GM19372 (cell line): ENCODE results near the gene RFX2.

Experiments
- ATAC-seq: cut with Tn5 transposase; IDR thresholded peaks from one replicate; pipeline ENCODE4 v1.9.1; 2021; ENCODE audit warnings: mild to moderate bottlenecking, low read depth, moderate library complexity; ENCODE audit not compliant: unreplicated experiment

Gene RFX2

GRCh38 chr19:6105444-6105843, 4.9 kb downstream of the RFX2 start:
- ATAC-seq, result no peak

DNA sequence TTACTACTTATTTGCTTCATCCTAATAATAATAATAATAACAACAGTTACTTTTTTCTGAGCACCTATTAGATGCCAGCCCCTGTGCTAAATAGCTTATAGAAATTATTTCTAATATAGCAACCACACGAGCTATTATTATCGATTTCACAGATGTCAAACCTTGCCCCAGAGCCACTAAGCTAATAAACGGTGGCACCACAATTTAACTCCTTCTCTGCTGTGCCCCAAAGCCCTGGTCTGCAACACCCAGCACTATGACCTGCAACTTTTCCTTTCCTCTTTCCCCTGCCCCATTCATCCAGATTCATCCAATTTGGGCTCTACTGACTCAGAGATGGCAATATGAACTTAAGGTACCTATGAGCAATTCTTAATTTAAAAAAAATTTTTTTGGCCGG, 6.4 kb downstream of the RFX2 start:
- no peak for ATAC-seq

DNA sequence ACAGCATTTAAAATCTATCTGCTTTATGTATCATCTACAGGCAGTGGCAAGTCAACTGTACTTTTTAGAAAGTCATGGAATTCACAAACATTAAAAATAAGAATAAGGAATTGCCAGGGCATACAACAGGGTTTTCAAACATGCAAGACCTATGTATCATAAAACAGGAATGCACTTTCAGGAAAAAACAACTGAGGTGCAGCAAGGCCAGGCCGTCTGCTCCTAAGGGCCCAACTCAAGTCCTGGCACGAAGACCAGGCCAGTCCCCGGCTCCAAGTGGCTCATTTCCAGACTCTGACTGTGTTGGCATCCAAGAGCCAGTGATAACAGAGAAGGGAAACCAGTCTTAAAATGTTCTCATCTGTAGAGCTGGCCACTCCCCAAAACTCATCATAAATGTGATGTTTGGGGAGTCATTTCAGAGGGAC, 7.1 kb downstream of the RFX2 start:
- ATAC-seq, result no peak

- ATAC-seq, result no peak
These were observed 8.3 kb downstream of the RFX2 start for GRCh38 chr19:6101991-6102390.

DNA sequence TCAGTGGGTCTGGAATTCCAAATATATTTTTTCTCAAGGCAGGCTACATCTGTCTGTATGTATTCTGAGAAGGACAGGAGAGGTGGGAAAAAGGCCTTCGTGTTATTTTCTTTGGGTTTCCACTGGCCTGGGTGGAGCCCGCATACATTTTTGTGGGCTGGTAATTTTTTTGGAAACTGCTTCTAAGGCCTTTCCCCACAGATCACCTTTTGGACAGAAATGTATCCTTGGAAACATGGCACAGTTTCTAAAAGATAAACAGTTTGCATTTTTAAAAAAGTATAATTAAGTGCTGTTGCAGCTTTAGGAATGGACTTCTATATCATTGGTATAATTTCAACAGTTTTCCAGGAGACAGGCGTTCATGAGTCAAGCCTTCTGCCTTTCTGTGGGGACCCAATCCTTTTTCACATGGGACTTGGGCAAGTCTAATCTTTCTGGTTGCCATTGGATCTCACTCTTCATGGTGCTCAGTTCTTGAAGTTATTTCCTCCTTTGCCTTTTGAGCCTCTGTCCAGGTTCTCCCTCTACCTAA, 8.9 kb downstream of the RFX2 start:
- no peak for ATAC-seq

DNA sequence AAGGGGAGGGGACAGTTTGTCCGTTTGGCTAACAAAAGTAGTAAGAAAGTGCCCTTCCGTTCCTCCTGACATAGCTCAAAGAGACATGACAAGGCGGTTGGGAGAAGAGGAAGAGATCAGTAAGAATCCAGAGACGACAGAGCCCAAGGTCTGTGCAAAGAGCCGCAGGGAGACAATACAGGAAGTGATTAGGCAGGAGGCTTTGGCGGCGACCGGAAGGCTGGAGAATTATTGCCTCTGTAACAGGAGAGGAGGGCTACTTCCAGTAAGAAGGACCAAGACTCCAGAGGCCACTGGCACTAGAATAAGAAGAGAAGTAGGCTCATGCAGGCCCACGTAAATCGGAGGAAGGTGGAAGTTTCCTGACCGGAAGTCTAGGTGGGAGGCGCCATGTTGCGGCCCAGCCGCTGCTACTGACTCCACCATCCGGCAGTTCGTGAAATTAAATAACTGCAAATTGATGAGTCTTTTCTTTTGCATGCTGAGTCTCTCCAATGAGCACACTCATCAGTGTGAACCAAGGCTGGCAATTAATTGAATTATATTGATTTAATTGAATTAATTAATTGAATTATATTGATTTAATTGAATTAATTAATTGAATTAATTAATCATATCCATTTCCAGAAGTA, 9.9 kb downstream of the RFX2 start:
- no peak for ATAC-seq

GRCh38 chr19:6099599-6099998, 10.7 kb downstream of the RFX2 start:
- ATAC-seq, result no peak

DNA sequence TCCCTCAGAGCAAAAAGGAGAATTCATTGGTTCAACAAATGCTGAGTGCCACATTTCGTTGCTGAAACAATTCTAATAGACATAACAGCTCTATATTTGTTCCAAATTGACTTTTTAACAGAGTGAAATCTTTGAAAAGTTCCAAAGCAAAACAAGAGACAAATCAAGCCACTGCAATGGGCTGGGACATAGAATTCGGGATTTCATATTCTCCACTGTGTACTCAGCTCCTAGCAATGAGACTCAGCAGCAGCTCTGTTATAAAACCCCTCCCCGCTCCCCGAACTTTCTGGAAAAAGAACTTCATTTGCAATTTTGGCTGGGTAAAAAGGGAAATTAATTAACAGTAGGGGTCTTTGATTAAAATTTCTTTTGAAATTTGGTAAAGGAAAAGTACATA, 11.3 kb downstream of the RFX2 start:
- no peak for ATAC-seq

GRCh38 chr19:6098574-6098973, 11.7 kb downstream of the RFX2 start:
- ATAC-seq, result no peak

DNA sequence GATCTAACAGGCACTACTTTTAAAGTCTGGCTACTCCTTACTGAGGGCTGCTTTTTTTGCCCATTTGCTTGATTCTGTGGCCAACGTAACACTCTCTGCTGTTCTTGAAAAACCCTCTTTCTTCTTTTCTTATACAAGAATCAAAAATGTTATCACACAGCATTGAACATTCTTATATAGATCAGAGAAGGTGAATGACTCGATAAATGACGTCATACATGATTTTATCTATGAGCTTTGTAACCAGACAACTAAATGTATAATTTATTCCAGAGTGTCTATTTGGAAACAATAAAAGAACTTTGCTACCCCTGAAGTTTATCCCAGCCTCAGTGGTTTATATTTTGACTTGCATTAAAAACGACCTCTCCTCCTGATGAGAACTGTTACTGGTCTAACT, 12.4 kb downstream of the RFX2 start:
- ATAC-seq, result no peak

DNA sequence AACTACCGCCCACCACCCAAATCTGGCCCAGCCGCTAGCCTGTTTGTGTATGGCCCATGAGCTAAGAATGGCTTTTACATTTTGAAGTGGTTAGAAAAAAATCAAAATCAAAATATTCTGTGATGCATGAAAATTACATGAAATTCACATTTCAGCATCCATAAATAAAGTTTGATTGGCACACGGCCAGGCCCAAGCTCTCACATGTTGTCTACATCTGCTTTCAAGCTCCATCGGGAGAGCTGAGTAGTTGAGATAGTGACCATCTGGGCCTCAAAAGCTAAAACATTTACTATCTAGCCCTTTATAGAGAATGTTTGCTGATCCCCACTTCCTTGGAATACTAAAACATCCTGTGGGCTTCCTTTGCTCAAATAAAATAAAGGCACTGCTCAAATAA, 14.5 kb downstream of the RFX2 start:
- no peak for ATAC-seq

DNA sequence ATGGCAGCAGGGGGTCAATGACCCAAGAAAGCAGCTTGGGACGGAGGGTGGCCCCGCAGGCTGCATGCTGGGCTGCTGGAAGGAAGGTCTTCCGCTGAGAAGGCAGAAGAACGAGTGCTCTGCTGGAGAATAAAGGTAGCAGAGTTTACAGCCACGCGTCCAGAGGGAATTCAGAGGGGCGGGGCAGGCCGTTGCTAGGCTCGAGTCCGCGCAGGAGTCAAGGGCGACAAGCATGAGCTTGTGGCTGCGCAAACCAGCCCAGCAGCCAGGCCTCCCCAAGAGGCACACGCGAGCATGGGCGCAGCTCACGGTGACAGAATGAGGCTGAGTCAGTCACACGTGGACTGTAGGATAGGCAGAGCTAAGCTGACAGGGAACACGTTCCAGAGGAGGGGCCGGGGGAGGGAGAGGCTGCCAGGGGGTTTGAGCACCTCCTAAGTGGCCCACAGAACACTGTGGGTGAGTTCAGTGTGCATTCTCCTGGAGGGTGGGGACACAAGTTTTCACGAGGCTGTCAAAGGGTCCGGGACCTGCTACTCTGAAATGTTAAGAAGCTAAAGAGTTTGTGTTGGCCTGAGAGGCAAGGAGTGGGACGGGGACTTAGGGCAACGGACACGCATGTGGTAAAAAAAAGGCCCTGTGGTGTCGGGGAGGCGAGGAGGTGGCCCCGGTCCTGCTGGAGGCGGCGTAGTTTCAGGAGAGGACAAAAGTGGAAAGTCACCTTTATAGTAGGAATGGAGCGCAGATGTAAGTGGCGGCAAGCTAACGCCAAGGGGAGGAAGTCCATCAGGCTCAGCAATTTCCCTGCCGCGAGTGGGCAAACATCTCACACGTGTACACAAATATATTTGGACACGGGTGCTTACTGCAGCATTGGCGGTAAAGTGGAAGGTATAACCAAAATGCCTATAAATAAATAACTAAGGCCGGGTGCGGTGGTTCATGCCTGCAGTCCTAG, 17.7 kb downstream of the RFX2 start:
- ATAC-seq, result no peak

GRCh38 chr19:6091771-6092291, 18.5 kb downstream of the RFX2 start:
- ATAC-seq, result no peak

DNA sequence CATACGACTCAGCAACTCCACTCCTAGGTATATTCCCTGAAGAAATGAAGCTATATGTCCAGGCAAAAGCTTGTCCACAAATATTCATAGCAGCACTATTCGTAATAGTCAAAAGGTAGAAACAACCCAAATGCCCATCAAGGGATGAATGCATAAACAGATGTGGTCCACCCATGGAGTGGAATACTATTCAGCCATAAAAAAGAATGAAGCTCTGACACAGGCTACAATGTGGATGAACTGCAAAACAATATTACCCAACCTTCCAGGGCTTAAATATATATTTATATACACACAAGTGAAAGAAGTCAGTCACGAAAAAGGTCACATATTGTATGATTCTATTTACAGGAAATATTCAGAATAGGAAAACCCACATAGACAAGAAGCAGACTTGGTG, 19.7 kb downstream of the RFX2 start:
- no peak for ATAC-seq

GRCh38 chr19:6088602-6089049, 21.7 kb downstream of the RFX2 start:
- no peak for ATAC-seq

DNA sequence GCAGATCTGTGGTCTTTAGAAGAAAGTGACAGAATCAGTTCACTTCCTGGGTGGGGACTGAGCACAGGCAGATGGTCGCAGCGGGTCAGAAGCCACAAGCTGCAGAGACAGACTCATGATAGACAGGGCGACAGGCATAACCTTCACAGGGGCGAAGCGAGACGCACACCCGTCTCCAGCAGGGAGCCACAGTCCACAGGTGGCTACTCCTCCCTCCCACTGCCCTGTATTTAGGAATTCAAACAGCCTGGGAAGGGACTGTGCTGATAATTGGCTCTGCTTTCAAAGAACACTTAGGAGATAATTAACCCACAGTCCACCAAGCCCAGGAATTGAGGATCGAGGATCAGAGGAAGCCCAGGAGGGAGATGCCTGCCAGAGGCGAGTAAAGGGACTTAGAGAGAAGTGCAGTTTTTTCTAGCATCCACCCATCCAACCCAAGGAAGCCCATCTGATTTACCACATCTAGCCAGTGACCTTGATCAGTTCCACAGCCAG, 23.2 kb downstream of the RFX2 start:
- no peak for ATAC-seq

- ATAC-seq, result no peak
These were observed 24.1 kb downstream of the RFX2 start for GRCh38 chr19:6086068-6086788.

DNA sequence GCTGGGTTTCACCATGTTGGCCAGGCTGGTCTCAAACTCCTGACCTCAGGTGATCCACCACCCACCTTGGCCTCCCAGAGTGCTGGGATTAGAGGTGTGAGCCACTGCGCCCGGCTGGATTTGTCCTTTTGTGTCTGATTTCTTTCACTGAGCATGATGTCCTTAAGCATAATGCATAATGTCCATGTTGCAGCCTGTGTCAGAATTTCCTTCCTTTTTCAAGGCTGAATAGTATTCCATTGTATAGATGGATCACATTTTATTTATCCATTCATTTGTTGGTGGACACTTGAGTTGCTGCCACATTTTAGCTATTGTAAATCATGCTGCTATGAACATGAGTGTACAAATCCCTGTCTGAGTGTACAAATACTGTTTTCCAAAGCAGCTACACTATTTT, 25.5 kb downstream of the RFX2 start:
- ATAC-seq, result no peak

DNA sequence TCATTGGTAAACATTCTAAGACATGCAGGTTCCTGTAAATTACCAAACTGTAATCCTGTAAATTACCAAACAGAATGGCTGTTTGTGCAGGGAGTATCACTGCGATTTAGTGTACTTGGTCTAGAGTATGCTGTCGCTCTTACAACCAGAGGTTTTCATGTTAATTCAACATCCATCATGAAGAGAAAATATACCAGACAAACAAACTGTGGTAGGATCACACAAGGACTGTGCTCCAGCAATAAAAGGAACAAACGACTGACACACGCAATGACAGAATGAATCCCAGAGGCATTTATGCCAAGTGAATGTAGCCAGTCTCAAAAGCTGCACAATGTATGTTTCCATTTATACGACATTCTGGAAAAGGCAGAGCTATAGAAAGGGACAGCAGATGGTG, 31.2 kb downstream of the RFX2 start:
- ATAC-seq, result no peak

GRCh38 chr19:6078068-6078467, 32.2 kb downstream of the RFX2 start:
- ATAC-seq, result no peak
